CD4-positive, alpha-beta T cell treated with Interleukin-17A for 1 hour (primary cell): Measurements from ENCODE around the gene OLA1.

Experiments
- DNase-seq: peaks from one replicate; pipeline ENCODE4 v3.0.0-alpha.2; 2020

The OLA1 gene

GRCh38 chr2:174027956-174028355 lies 220.4 kb downstream of the OLA1 start:
- no peak for DNase-seq

- DNase-seq, result no peak
Observed at GRCh38 chr2:174026122-174026845, 222.0 kb downstream of the OLA1 start.

GRCh38 chr2:174025271-174026121 lies 222.8 kb downstream of the OLA1 start:
- no peak for DNase-seq

- no peak for DNase-seq
Observed at GRCh38 chr2:174024524-174025270, 223.6 kb downstream of the OLA1 start.

GRCh38 chr2:174023591-174024523 lies 224.5 kb downstream of the OLA1 start:
- DNase-seq, result peak; percentile 28
